ENCODE measurements around the gene NPR2.
A peak's percentile ranks its signal among the peaks of the same experiment; 100 is the strongest.

NPR2 gene

DNA sequence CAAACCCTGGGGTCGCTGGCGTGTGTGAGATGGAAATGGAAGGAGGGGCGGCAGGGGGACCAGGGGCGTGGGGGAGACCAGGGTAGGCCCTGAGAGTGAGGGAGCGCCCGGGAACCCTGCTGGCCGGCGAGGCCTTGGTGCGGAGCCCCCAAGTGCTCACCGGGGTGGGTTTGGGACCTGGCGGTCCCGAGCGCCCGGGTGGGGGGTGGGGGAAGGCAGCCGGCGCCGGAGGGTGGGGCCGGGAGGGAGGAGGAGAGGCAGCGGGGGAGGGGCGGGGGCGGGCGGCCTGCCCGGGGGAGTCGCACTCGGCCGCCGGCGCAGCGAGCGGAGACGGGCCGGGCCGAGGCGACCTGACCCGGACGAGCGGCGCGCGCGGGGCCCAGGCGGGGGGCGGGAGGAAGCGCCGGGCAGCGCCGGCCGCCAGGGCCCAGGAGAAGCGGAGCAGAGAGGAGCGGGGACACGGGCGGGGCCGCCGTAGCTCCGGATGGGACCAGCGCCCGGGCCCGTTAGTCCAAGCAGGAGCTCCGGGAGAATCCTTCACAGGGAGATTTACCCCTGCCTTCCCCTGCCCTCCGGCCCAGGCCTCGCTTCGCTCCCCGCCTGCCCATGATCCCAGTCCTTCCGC lies at the start of gene NPR2:
NPR2 (plus strand) TSS at position 295 of the 625 bp plus-strand sequence. CDS start 818 bp downstream, outside the sequence.
- no peak for DNase-seq

DNA sequence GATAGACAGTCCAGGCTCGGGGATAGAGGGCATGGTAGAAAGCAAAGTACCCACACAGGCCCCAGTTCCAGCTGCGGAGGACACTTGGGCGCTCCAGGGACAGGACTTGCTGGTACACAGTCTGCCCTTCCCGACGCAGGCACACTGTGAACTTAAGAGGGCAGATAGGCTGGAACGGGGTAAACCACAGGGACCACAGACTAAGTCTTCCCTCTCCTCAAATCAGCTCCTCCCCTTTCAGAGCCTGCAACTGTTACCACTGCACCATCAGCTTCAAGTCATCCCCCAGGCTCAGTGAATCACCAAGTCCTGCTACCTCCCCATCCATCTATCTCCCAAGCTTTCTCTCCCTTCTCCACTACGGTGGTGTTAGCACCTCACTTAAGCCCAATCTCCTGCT lies 49.7 kb upstream of the NPR2 start:
- peak; percentile 38 for DNase-seq

DNA sequence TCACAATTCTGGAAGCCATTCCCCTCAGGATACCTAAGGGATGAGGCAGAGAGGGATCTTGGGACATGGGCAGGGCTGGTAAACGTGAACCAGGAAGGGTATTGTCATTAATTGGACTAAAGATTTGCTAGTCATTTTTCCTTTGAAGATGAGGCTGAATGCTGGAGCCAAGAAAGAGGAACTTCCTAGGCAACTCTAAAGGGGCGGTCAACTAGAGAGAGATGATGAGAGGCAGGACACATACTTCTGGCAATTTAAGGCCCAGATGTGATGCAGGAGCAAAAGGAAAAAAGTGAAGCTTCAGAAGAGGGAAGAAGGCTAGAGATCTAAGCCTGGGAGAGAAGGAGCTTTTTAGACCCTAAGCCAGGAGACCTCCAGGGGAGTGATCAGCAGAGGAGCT lies 47.9 kb upstream of the NPR2 start:
- no peak for DNase-seq

DNA sequence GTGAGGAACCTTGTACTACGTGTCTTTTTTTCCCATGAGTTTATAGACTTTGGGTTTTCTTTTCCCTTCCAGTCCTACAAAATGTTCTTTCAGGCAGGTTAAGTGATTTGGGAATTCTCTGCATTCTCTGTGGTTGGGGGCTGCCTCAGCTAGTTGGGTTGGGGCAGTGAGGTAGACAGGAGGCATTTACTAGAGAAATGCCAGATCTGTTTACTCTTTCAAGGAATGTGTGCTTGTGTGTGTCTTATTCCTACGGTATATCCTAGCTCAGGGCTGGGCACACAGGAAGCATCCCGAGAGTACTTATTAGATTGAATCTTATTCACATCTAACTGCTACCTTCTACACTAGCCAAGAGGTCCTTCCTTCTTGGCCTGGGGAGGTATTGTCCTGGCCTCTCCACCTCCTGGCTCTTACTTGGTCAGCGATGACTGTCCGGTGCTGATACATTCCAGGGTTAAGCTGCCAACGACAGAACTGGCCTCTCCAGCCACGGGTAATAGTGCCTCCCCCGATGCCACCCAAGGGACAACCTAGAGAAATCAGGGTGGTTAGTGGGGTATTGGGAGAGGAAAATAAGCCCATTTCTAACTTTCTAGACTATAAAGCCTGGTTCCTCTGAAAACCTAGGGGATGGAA lies 47.4 kb upstream of the NPR2 start:
- DNase-seq: no peak

DNA sequence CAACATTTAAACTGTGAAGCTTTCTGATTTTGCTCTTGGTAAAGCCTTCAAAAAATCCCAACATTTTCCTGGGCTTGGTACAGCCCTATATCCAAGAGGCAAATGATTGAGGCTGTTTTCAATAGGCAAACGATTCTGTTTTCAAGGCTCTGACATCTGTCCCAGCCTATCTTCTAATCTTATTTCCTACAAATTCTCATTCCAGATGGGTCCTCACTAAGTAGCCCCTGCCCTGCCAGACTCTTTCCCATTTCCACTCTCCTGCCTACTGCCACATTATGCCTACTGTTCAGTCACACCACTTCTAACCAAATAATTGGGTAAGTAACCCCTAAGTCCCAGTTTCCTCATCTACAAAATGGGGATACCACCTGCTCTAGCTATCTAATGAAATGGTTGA lies 45.8 kb upstream of the NPR2 start:
- DNase-seq: no peak

DNA sequence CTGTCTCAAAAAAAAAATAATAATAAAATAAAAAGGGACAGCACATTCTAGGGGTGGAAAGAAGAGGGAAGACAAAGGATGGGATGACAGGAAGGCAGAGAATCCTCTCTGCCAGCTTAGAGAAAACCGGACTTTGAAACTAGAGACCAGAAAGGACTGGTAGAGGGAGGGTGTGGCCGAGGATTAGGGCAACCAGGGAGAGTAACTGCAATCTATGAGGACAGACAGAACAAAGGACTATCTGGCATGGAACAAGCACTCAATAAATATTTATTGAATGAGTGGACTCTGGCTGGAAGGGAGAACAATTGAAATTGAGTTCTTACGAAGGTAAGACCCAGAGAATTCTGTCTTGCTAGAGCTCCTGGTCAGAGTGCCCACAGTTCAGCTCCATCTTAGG lies 44.8 kb upstream of the NPR2 start:
- DNase-seq: no peak

DNA sequence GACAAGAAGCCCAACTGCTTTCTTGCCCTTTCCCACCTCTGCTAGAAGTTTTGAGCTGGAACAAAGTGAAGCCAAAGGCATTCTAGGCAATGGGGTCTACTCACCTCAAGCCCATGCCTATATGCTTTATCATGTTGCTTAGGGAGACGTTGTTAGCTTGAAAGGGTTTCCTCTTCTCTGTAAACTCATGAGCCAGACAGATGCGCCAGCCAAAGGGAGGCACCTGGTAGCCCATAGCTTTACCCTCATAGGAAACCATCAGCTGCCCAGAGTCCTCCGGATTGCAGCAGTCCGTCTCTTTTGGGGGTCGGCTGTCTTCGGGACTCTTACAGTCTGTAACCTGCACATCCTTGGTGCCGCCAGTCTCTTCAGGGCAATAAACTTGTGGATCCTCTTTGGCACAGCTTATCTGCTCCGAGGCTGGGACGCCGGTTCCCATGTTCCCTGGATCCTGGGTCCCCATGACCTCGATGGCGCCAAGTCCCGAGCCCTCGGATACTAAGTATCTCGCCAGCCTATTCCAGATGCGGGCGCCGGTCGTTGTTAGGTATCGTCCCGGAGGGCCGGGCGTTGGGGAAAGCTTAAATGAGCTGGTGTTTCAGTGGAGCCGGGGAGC lies 43.0 kb upstream of the NPR2 start:
- no peak for DNase-seq

DNA sequence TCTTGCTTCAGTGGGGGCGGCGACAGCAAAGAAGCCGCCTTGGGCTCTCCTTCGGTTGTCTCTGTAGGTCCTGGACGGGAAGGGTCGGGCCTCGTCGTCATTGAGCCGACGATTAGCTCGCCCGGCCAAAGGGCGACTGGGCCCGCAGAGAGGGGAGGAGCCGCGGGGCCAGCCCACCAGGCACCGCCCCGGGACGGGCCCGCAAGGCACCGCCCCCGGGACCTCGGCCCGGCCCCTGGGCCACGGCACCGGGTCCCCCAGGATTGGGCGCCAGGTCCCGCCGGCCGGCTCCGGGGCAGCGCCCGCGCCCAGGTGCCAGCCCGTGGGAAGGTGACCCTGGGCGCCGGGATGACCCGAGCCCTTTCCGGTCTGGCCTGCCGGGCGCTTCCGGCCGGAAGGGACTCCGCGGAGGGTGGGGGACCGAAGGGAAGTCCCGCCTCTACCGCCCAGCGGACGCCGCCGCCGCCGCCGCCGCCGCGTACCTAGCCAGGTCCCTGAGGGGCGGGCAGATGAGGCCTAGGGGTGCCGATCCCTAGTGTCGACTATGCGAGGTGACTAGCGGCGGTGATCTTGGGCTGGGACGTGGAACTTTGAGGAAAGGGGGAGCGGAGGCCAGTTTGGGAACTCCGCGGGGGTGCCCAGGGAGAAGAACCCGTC lies 42.4 kb upstream of the NPR2 start, which contains the start of the genes GBA2 and RGP1:
GBA2 (minus strand) TSS at position 371 of the 657 bp plus-strand sequence. CDS start 524 bp downstream, outside the sequence.
RGP1 (plus strand) TSS at position 430 of the 657 bp plus-strand sequence. CDS start 469 bp downstream, outside the sequence.
- DNase-seq: peak; percentile 73

DNA sequence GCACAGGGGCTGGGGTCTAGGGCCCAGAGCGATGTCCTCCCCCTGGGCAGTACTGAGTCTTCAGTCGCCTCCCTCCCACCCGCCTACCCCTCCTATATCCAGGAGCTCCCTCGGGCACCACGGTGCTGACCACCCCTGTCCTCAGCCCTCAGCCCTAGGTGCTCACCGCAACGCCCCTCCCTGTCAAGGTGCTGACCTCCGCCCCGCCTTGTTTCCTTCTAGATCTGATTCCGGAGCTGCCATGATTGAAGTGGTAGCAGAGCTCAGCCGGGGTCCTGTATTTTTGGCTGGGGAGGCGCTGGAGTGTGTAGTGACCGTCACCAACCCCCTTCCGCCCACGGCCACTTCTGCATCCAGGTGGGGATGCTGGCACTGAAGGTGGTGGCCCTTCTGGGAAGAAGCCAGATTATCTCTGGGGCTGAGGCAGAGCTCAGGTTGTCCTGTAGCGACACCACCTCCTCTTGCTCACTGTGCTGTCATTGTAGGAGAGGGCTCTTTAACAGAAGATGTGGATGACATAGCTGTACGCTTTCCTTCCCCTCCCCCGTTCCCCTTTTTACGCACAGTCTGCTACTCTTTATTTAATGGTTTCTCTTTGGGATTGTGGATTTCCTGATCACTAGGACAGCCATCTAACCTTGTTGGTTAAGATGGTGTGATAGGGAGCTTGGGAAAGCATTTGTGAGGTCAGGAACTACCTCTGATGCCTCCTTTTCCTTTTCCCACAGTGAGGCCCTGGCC lies 41.7 kb upstream of the NPR2 start:
- DNase-seq: no peak

DNA sequence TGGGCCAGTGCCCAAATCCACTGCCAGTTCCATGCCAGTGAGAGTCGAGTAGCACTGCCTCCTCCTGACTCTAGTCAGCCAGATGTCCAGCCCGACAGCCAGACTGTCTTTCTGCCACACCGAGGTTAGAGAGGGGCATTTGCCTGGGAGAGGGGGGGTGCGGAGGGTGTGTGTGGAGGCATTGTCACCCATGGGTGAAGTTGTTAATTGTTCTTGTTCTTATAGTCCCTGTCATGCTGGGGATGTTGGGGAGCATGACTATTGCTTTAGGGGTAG lies 41.2 kb upstream of the NPR2 start:
- no peak for DNase-seq

DNA sequence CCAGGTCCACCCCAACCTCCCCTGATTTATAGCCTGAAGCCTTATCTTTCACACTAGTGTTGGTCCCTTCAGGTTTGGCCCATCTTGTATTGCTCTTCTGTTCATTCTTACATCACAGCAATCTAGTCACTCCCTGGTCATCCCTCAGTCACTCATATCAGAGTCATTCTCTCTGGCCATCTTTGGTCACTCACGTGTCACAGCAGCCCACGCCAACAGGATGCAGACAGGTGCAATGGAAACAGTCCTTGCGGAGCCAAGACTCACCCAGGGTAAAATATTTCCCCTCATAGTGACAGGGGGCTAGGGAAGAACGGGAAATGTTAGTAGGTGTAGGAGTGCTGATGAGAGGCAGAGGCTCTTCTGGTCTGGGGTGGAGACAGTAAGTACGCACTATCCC lies 37.9 kb upstream of the NPR2 start:
- DNase-seq: no peak

DNA sequence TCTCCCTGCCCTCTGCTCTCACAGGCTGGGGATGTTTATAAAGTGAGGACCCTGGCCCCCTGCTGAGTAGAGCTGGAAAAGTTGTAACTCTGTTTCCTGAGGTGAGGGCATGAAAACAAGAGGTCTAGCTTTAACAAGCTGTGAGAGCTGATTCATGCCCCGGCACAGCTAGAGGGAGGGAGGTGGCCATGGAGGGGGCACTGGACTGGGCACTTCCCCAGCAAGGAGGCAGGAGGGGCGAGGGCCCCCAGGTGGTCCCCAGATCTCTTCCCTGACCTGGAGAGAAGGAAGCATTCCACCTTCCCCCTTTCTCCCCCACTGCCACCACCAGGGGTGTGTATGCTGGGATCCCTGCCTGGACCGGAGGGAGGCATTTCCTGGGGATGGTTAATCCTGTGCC lies 37.1 kb upstream of the NPR2 start, which contains the start of gene MSMP:
MSMP (minus strand) TSS at position 13 of the 400 bp plus-strand sequence. CDS start 147 bp downstream, outside the sequence.
- no peak for DNase-seq

DNA sequence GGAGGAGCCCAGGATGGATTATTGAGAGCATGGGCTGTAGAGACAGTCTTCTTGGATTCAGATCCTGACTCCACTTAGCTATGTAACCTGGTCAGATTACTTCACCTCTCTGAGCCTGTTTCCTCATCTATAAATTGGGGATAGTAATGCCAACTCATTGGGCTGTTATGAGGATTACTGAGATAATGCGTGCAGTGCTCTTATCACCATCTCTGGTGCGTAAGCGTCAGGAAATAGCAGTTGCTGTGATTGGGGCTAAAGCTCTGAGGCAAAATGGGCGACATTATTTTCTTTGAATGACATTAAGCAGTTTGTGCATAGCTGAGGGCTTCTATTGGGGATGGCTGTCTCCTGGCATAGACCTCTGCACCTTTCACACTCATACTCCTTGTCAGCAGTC lies 36.3 kb upstream of the NPR2 start:
- DNase-seq: no peak

DNA sequence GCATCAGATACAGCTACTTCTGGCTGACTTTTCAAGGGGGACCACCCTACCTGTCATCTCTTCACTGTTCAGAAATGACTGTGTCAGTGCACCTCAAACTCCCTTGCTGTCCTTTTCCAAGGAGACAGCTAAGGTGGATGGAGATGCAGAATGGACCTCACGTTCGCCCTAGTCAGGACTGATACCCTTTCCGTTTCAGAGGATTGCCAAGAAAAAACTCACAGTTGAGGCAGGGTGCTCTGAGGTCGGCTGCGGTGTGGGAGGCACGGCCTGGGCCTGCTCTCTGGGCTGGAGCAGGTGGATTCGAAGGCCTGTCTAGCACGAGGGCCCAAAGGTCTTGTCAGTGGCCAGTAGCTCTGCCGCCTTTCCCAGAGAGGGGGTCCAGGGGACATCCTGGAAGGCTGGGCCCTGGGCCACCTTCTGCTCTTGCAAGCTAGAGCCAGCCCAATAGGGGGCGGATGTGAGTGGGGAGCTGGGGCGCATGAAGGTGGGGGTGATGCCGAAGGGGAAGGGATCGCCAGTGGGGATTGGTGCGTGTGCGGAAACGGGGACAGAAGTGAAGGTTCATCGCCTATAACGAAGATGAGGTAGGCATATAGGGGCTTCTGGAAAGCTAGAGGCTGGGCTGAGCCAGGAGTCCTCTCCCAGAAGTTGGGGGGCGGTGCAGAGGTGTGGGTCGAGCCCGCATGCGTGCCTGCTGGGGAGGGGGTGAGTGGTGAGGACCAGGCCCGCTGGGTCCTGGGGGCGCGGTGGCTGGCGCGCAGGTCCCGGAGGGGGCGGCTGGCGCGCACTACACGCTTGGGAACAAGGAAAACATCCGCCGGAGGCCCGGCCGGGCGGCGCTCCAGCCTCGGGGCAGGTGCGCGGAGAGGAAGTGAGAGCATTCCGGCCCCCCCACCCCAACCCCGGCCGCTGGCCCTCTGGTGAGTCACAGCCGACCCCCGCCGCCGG lies 34.8 kb upstream of the NPR2 start:
- peak; percentile 78 for DNase-seq

DNA sequence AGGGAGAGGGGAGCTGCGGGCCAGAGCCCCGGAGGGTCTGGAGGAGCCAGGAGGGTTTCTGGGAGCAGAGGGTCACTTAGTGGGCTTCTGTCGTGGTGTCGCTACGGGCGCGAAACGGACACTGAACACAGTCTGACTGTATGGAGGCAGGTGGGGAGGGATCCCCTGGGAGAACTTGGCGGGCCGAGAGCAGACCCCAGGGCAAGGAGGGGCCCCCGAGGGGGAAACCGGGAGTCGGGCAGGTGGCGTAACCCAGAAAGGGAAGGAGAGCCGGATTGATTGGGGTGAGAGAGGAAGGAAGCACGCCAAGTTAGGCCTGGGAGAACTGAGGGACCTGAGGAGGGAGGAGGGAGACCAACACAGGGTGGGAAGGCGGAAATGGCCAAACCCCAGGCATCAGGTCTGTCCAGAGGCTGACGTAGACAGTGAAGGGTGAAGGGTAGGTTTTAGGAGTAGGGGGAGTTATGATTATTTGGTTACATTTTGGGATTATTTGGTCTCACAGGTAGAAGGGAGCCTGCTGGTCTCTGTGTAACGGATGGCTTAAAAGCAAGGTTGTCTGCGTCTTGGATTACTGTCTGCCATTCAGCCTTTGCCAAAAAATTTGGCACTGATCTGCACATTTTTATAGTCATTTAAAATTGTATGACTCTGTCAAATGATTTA lies 34.0 kb upstream of the NPR2 start:
- DNase-seq: peak; percentile 58

DNA sequence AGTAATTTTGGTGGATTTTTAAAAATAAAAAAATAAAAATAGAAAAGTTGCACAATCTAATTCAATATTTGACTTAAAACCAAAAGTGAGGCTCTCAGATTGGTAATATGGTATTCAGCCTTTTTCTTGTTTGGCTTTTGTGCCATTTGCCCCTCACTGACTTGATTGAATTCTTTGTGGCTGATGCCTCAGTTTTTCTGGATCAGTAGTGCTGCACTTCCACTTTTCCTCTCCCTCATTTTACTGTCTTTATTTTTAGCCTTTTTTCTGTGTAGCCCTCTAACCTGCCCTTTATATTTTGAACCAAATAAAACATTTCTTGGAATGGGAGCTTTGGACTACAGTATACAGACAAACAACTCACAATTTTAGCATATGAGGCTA lies 33.5 kb upstream of the NPR2 start:
- no peak for DNase-seq

DNA sequence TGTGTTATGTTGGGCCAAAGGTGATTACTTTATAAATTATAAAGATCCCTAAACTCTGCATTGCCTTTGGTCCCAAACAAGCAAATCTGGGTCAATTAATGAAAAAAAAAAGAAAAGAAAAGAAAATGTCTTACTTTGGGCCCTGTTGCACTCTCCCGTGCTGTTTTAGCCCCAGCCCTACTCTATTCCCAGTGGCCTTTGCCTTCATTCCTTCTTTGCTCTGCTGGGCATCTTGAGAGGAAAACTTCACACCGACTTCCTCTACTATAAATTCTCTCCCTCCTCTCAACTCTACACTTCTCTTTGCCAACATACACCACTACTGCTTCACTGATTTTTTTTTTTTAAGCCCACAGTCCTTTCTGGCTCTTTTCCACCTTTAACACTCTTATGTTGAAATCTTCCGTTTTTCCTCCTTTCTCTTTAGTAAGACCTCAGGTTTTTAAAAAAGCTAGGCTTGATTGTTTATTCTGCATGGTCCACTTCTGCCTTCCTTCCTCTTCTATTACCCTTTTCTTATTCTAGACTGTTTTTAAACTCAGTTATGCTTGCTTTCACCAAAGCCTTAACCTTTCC lies 32.8 kb upstream of the NPR2 start:
- no peak for DNase-seq

DNA sequence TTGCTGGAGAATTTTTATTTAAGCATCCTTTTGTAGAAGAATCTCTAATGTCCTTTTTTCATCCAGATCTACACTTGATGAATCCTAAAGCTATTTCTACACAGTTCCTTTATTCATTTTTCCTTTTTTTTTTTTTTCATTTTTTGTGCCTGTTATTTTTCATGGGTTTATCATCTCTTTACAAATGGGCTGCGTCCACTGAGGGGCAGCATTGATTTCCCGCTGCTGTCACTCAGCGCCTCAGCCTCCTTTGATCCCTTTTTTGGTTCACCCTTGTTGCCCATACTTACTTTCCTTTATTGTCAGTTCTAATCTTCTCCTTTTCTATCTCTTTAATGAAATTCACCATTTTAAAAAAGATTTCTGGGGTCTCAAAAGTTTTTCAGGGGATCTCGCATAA lies 31.6 kb upstream of the NPR2 start:
- DNase-seq: no peak

DNA sequence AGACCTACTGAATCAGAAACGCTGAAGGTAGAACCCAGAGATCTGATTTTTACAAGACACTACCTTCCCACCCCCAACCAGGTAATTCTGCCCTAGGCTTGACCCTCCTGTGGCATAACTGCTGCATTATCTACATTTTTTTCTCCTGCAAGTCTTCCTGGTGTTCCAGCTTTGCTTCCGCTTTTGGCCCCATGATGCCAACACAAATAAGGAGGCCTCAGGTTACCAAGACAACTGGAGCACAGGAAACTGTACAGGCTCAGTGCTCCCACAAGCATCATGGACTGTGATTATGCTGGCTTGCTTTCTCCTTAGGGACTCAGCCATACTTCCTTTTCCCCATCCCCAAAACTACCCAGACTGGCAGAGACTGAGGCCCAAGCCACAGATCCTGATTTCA lies 30.7 kb upstream of the NPR2 start:
- DNase-seq: no peak

DNA sequence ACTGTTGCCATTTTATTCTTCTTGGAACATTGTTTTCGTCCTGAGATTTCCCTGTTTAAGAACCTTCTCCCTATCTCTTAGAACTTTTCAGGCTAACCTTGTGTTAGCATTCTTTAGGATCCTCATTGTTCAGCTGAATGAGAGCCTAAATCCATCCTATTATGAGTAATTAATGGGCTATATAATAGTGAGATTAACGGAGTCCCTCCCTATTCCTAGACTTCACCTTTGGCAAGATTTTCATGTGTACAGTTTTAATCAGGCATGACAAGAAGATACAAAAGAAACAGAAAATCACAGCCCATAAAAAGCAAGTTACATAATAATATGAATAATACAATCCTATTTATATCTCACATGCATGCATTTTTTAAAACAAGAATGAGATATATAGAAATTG lies 28.2 kb upstream of the NPR2 start:
- DNase-seq: no peak

DNA sequence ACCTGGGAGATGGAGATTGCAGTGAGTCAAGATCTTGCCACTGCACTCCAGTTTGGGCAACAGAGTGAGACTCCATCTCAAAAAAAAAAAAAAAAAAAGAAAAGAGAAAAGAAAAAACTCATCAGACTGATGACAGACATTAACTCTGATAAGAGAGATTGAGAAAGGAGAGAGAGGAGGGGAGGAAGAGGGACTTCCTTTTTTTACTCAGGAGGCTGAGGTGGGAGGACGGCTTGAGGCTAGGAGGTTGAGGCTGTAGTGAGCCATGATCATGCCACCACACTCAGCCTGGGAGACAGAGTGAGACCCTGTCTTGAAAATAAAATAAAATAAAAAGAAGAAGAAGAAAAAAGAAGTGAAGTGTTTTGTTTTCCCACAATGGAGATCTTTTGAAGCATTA lies 27.6 kb upstream of the NPR2 start:
- no peak for DNase-seq
